Activated gamma-delta T cell treated with Interleukin-2 at 50 U/mL for 16 hours (primary cell): ENCODE data around the gene RGS6.

Source experiments
- DNase-seq: peaks from one replicate; pipeline ENCODE4 v3.0.0-alpha.2; 2020

Gene RGS6

DNA sequence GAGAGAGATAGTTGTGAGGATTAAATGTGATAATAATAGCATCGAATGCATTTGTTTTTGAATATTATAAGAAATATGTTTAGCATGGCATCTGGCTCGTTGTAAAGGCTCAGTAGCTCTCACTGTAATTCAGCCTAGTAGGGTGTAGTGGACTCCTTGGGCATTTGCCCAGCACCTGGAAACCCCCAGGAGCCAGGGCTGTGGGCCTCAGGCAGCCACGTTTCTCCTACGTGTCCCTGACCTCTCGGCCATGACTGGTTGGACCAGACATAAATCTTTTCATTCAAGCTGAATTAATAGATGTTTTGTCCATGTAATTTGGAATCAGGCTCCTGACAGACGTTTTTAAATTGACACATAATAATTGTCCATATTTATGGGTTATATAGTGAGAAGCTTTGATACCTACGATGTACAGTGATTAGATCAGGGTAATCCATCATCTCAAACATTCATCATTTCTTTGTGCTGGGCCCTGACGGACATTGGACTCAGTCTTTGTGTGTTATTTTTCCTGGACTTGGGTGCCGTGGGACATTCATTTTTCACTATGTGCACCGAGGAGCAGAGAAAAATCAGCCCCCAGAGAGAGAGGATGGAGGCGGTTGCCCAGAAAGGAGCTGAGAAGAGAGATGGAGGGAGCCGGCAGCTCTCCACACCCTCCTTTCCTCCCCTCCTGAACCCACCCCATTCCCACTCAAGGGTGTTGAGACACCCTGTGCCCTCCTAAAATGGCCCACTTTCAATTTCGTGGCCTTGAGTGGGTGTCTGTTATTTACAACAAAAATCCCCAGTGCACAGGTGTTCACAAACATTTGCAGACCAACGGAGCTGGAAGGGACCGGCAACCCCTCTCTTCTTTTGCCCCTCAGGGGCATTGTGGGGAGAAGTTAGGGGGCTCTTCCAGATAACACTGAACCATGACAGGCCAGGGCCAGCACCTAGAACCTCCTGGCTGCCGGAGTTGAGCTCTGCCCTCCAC, 665.3 kb downstream of the RGS6 start:
- DNase-seq, result no peak

DNA sequence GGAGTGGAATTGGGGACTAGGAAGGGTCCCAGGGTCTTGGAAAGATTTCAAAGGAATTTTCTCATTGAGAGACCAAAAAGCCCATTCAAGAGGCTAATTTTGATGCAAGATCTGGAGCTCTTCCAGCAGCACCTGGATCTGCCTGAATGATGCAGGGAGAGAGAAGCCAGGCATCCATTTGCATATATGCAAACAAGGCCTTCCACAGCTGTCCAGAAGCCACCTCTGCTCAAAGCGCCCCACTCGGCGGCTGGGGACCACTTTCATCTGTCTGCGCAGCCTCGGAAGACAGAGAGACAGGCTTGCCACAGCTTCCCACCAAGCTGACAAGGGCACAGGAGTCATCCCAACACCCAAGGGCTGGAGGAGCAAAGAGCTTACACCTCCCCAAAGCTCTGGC, 666.1 kb downstream of the RGS6 start:
- no peak for DNase-seq

DNA sequence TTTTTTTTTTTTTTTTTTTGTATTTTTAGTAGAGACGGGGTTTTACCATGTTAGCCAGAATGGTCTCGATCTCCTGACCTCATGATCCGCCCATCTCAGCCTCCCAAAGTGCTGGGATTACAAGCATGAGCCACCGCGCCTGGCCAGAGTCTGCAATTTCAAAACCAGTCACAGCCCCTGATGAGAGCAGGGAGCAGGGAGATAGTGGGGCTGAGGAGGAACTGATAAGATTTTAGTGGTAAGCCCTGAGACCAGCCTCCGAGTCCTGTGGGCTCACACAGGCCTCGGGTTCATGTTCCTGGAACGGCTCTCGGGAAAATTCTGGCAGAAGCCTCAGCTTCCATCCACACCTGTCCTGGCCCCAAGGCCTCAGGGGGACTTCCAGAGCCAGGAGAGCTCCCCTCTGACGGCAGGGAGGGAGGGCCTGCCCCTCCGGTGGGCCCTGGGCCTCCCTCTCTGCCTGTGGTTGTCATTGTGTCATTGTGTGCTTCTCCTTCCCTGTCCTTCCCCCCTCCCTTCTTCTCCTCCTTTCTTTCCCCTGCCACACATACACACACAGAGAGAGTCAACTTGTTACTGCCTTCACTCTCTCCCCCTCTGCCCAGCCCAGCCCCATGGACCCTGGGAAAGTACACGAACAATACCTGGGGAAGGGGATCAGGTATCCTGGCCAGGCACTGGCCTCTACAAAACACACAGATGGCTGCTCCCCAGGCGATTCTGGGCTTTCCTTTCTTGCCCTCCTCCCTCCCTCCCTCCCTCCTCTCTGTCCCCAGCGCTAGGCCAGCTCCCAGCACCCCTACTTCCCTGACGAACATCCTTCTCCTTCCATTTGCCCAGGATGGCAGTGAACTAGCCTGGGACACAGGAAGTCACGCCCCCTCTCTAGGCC, 667.6 kb downstream of the RGS6 start:
- no peak for DNase-seq

DNA sequence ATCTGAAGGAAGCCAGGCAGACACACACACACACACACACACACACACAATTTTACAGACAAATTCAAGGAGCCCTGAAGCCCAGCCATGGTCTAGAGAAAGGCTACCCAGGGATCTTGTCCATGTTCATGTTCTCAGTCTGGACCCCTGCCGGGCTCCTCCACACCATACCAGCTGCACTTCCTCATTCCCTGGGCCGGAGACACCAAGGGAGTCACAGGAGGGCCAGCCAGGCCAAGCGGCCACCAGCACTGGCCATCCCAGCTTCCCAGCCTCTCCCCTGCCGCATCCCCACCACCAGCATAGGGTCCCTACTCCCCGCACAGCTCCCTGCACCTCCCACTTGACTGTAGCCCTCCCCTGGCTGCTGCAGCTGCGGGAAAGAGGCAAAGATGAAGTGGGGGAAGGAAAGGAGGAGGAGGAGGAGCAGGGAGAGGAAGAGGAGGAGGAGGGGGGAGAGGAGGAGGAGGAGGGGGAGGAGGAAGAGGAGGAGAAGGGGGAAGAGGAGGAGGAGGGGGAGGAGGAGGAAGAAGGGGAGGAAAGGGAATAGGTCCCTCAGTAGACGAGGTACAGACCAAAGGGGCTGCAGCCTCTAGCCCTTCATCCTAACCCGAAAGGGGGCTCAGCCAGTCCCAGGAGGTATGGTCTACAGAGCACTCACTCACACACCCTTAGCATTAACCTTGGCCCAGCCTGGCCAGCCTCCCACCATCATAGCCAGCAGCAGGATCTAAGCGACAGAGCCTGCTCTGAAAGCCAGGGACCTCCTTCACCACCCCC, 668.5 kb downstream of the RGS6 start:
- no peak for DNase-seq

DNA sequence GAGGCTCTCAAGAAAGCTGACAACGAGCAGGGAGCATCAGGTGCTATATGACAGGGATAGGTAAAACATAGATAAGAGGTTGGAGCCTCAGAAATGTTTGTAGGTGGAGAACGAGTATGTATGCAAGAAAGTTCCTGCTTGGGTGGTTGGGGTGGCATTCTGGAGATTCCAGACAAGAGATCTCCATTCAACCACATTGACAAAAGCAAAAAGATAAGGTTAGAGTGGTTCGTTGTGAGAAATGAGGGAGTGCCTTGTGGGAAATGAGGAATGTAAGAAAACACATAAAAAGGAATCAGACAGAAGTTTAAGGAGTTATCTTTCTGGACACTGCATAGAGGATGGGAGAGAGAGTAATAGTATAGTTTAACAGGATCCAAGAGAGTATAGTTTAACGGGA, 671.4 kb downstream of the RGS6 start:
- no peak for DNase-seq

DNA sequence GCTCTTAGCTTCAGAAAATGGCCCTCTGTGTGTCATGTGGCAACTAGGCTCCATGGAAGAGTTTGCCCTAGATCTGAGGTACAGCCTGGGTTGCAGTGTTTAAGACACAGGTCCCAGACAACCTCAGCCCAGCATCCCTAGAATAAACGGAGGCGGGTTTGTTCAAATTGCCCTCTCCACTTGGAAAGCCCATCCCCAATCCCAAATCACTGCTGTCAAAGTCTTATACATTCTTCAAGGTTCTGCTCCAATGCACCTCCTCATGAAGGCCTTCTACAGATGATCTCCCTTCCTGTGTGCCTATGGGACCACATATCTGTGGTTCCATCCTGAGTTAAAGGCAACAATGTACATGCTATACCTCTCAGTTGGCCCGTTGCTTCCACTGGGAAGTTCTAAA, 671.9 kb downstream of the RGS6 start:
- no peak for DNase-seq

DNA sequence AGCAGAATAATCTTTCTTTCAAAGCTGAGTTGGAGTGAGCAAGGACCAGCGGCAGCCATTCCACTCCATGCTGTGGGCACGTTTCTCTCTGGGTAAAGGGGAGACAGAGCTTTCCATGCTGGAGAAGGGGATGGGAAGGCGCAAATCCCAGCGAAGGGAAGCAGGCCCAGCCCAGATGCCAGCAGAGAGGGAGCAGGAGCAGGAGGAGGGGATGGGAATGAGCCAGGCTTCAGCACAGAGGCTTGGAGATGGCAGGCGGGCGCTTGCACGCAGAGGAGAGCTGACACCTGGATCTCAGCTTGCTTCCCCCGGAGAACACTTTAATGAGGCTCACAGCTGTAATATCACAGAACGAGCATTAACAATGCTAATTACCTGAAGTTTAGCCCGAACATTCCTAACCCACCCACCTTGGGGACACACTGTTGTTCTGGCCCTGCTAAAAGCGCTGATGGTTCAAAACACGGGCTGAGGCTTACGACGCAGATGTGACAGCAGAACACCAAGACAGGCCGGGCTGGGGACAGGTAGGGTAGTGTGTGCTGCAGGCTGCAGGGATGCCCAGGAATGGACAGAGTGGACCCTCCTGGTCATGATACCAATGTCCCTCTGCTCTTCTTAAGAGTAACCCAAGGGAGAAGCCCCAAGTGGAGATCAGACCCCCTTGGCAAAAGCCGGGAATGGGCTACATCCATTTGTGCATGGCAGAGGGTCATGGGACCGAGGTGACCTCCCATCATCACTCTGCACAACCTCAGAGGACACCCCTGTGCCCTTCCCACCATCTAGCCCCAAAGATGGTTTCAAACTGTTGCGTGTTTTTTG, 673.1 kb downstream of the RGS6 start:
- no peak for DNase-seq

DNA sequence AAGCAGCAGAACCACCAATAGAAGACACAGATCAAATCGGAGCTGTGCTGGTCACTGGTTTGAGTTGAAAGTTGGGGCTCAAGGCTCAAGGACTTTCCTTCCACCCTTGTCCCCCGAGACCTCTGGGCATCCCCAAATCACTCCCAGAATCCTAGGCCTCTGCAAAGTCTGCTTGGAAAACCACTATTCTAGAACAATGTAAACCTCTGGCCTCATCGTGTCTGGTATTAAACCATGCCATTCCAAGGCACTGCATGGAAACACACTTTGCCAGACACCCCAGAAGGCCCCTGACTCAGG, 673.6 kb downstream of the RGS6 start:
- no peak for DNase-seq

DNA sequence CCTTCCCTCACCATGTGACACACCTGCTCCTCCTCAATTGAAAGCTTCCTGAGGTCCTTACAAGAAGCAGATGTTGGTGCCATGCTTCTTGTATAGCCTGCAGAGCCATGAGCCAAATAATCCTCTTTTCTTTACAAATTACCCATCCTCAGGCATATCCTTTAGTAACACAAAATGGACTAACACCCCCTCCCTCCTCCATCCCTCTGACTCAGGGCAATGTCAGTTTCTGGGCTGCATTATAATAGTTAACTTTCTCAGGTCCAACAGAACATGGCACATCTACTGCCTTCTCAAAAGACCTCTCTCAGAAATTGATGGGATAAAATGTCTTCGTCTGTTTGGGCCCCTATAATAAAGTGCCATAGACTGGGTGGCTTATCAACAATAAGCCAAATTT, 674.6 kb downstream of the RGS6 start:
- DNase-seq, result no peak

DNA sequence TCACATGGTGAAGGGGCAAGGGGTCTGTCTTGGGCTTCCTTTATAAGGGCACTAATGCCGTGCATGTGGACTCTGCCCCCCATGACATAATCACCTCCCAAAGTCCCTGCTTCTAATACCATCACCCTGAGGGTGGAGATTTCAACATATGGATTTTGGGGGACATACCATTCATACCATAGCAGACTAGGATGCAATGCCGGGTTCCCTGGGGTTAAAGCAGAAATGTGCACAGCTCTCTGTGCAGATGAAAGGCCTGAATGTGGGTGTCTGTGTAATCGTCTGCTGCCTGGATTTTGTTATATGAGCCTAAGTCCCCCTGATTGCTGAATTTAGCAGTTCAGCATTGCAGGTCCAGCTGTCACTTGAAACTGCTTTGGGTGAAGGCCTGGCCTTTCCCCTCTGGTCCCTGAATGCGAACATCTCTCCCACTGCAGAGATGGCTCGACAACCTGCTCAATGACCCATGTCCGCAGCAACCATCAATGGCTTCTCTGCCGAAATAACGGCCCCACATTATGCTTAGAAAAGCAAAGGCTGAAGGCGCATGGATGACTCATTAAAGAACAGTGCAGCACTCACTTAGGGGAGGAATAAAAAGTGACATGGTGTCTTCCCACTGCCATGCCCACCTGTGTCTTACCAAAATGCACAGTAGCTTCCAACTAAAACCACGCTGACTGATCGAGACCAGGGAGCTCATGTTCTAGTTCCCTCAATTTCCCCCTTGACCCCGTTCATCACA, 675.3 kb downstream of the RGS6 start:
- DNase-seq, result no peak

DNA sequence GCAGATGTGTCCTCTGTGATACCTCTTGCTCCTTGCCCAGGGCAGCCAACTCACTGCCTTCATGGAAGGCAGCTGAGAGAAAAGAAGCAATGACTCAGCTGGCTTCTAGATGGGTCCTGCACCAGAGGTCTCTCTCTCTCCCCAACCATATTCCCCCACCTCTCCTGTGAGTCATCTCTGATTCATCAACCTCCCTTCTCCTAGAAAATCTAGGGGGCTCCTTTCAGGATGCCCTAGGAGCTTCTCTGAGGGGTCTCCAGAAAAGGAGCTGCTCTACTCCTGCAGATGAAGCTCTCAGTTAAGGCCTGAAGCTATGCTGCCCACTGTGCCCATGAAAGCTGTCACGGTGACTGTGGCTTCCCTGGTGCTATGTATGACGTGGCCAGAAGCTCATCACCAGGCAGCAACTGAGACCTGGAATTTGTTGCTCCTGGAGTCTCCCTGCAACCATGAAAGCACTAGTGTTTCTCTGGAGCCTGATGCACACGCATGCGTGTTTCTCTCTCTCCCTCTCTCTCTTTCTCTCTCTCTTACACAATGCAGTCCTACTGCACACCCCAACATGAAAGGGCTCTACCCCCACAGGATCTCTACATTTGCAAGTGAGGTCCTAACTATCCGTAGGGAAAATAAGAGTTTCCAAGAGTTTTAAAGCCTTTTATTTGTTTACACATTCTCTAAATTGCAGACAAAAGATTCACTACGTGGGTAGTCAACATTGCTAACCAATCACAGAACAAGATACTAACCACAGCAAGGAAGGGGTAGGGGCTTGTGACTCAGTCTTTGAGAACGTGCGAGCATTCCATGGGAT, 676.4 kb downstream of the RGS6 start:
- no peak for DNase-seq

DNA sequence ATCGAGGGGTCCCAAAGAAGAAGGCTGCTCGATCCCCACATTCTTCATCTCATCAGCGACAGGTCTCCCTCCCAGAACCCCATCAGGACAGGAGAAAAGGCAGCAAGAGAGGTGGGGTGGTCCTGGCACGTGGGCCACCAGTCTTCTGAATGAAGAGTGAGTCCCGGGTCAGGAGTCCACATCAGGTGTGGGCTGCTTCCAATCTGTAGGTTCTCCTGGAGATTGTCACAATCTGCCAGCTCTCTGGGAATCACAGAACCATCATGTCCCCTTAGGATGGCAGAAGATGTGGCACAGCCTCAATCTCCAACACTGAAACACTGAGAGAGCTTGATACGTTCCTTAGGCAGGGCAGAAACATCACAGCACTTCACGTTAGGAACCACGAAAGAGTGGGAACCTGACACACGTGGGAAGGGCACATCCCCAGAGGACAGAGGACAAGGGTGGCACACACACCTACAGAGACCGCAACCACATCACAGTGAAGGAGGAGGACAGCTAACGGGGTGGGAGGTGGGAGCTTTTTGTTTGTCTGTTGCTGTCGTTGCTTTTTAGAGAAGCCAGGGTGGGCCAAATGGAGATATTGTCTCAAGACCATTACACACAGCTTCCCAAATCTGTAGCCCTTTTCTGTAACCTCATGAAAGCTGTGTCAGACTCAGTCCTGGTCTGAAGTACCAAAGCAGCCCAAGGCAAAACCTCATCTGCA, 677.1 kb downstream of the RGS6 start:
- DNase-seq, result no peak

DNA sequence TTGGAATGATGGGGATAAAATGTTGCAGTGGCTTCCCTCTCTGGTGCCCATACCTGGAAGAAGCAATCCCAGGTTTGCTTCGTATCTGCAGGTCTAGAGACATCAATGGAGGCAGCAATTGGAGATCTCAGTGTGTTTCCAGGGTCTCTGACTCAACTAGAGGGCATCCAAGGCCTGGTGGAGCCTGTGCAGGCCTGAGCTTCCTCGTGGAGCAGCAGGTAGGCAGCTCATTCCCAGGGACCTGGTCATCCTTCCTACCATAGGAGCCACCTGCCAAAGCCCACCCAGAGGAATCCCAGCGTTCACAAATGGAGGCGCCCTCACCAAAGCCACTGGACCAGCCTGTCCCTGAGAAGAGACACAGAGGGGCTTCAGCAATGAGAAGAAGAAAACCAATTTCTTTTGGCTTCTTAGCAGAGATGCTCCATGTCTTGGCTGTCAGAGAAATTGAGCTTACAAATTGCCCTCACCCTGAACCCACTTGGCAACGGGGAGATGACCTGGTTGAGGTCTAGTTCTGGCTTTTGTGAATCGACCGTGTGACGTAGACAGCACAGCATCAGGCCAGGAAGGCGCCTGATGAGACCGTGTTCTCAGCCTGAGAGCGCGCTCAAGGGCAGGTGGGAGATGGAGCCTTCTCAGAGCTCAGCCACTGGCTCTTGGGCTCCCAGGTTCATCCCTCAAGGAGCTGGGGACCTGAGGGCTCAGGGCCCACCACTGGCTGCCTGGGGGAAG, 678.0 kb downstream of the RGS6 start:
- no peak for DNase-seq

DNA sequence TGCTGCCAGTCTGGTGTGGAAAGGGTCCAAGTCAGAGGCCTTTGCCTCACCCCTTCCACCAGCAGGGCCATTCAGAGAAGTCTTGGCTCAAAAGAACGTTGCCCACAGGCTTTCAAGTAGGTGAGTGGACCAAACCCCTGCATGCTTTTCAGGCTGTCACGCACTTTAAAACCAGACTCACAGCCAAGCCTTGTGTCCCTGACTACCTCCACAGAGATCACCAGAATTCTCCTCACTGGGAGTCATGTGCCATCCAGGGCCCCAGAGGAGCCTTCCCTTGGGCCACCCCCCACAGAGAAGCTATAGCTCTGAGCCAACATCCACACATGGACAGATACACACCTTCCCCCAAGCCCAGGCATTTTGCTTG, 678.6 kb downstream of the RGS6 start:
- no peak for DNase-seq

DNA sequence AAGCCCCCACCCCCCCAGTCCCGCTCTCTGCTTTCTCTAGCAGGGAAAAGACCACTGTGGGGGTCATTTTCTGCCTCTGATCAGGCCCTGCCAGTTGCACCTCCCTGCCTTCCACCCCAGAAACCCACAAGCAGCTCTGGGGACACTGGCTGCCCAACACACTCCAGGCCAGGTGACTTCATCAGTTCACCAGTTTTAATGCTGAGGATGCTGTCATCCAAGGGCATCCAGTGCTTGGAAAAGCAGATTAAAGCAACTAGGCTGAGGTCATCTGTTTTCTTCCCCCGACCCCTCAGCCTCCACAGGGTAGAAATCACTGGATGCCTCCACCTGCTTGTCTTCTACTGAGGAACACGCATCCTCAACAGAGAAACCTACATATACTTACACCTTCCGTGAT, 679.3 kb downstream of the RGS6 start:
- no peak for DNase-seq

DNA sequence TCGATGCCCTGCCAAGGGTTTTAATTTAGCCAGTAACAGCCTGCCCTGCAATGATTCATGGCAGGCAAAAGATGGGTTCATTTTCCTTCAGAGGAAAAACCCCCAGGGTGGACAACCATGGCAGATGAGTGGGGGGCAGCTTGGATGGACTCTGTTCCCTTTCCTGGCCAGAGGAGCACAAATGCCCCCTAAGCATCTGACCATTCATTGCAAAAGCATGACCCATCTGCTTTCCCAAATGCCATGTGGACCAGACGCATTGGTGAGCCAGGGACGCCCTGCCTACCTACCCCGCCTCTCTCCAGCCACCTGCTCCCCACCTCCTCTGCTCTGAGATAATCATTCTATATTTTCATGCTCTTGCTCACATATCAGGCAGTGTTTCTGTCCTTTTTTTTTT, 679.8 kb downstream of the RGS6 start:
- DNase-seq, result no peak

DNA sequence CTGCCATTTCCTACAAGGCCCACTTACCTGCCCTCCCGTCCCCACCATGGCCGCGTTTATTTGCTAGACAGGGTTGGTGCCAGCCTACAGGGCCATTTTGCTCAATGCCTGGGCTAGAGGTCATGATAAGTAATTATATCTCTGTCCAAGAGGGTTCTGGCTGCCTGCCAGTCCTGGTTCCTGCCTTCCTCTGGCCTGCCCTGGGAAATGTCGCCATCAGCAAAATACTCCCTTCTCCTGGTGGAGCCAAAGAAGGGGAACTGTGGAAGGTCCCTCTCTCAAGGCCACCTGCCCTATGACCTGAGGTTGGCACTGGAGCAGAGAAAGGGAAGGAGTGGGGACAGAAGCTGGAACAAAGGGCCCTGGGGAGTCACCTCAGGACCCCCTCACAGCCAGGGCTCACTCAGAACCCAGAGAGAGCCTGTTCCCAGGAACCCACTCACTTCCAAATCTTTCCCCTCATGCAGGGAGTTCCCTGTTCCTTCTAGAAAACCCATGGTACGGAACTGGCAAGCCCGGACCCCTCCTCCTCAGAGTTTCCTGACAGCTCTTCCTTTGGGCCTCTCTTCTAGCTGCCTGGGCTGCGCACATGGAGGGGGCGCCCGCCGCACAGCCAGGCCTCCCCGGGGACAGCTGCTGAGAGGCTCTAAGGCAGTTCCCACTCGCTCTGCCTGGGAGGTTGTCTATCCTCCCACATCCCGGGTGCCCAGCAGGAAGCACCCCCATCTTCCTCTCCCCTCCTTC, 681.2 kb downstream of the RGS6 start:
- no peak for DNase-seq

DNA sequence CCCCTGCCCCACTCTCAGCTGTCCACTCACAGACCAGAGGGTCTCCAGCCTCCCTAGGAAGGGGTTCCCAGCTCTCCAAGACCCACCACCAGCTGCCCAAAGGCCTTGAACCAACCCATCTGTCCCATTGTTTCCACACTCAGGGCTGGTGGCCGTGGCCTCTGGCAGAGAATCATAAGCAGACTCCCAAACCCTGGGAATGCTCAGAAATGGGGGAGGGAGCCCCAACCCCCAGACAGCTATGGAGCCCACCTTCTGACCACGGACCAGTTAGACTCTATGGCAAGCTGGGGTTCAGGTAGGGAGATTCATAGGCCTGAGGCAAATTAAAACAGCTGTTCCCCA, 681.7 kb downstream of the RGS6 start:
- DNase-seq, result no peak

DNA sequence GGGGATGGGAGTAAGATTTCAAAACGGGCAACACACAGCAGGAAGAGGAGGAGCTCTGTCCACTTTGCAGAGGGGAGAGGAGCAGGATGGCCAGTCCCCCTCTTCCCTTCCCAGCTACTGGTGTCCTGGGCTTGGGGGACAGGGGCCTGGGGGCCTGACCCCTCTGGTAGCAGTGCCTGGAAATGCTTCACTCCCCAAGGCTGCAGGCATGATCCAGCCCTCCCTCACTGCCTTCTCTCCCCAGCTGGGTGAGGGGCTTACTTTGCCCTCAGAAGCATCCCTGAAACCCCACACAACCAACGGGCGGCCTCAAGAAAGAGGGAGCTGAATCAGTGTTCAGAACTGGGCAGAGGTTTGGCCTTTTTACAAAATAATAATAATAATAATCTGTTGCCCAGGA, 682.1 kb downstream of the RGS6 start:
- no peak for DNase-seq
